Measurements from ENCODE around the gene KNSTRN. TPM values are rescaled to one million over a fixed set of nuclear protein-coding genes. Genes with fewer than 3 reads are reported as not detected.

Gene KNSTRN
- total and polyA plus RNA-seq, 2 donors (not counting 3 experiments of a cell fraction or from before 2014, with no cell fraction given) = 24.4 to 61.4 TPM

DNA sequence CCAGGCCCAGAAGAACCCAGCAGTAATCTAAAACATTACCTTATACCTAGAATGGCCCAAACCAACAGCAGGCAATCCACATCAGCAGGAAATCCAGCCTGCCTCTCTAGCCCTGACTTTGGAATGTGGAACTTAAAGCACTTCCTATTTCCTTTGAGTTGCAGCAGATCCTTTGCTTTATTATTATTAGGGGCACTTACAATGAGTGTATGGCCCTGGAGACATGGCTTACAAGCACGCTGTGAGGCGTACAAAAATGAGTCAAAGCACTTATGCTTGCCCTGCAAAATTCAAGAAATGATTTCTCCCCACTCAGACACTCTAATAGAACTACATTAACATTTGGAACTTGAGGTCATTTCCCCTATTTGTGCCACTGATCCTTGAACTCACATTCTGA, 9.5 kb upstream of the KNSTRN start:
- CTCF ChIA-PET = interaction anchor here (1.0 to 9.4 kb wide), 5 partner anchors 25 to 51 kb away, joined by 3 to 60 read pairs (median 6); no protein-coding TSS in a partner anchor
- Histone ChIP-seq H3K9me1 (replicated peaks; ENCODE audit: control insufficient read depth, extremely low read depth, insufficient read depth, low read length) (no peaks in the 10 kb centered on the region), H3K79me2 (ENCODE audit: control insufficient read depth, insufficient read depth, low read length) (no peaks in the 10 kb centered on the region), H3K27ac (ENCODE audit: insufficient read depth, low read depth, low read length) (no peak overlapping the region), H2AFZ (ENCODE audit: low read depth, low read length) (peak overlapping the region; percentile 41), H4K20me1 (replicated peaks; ENCODE audit: control insufficient read depth, extremely low read depth, insufficient read depth, low read length) (no peaks in the 10 kb centered on the region), H3K36me3 (ENCODE audit: control insufficient read depth in 2 of 2, extremely low read depth in 1 of 2, insufficient read depth in 2 of 2, low read length in 2 of 2) (no peaks in the 10 kb centered on the region), H3K4me3 (replicated peaks in 1 of 3; ENCODE audit: insufficient read depth in 1 of 3, low read depth in 1 of 3, low read length in 3 of 3) (no peak overlapping the region), H3K27me3 (ENCODE audit: control insufficient read depth in 2 of 2, insufficient read depth in 2 of 2, low read length in 2 of 2) (no peaks in the 10 kb centered on the region), H3K4me2 (ENCODE audit: insufficient read depth, low read length) (no peak overlapping the region), H3K4me1 (ENCODE audit: control insufficient read depth, extremely low read depth, insufficient read depth, low read length) (peaks cover 12% of the 10 kb centered on the region), H3K9ac (replicated peaks; ENCODE audit: extremely low read depth, insufficient read depth, low read length) (no peak overlapping the region), H3K9me3 (replicated peaks; ENCODE audit: control insufficient read depth, insufficient read depth, low read length) (no peaks in the 10 kb centered on the region)
- peak; percentile 92 for FAIRE-seq
- dilution Hi-C loops (cut with MboI; ENCODE audit: extremely low pct_ligation_motif_present, low sequenced_read_pairs) (no loop called here), intact Hi-C loops (cut with micrococcal nuclease) (no loop called here)
- peak; percentile 58 for DNase-seq (ENCODE audit: low read depth, low spot score)
- BruUV-seq (replicated peaks) = no TSS peak
- TF ChIP-seq JUN (IDR thresholded peaks at IDR 0.05; ENCODE audit: borderline replicate concordance, insufficient read depth, insufficient read length, low read depth) (peak; percentile 28), POLR2AphosphoS5 (IDR thresholded peaks at IDR 0.05; ENCODE audit: insufficient read depth, low read depth, low read length) (peak; percentile 14), GATA2 (IDR thresholded peaks at IDR 0.05; ENCODE audit: insufficient read depth, insufficient read length, low read depth, low read length) (no peak)
- TF ChIP-seq, protein P1, sequence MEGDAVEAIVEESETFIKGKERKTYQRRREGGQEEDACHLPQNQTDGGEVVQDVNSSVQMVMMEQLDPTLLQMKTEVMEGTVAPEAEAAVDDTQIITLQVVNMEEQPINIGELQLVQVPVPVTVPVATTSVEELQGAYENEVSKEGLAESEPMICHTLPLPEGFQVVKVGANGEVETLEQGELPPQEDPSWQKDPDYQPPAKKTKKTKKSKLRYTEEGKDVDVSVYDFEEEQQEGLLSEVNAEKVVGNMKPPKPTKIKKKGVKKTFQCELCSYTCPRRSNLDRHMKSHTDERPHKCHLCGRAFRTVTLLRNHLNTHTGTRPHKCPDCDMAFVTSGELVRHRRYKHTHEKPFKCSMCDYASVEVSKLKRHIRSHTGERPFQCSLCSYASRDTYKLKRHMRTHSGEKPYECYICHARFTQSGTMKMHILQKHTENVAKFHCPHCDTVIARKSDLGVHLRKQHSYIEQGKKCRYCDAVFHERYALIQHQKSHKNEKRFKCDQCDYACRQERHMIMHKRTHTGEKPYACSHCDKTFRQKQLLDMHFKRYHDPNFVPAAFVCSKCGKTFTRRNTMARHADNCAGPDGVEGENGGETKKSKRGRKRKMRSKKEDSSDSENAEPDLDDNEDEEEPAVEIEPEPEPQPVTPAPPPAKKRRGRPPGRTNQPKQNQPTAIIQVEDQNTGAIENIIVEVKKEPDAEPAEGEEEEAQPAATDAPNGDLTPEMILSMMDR (IDR thresholded peaks at IDR 0.05; ENCODE audit: extremely low read depth in 1 of 2, insufficient read depth in 1 of 2, low read depth in 1 of 2, low read length in 2 of 2) = no peak
- TF ChIP-seq, protein P2, sequence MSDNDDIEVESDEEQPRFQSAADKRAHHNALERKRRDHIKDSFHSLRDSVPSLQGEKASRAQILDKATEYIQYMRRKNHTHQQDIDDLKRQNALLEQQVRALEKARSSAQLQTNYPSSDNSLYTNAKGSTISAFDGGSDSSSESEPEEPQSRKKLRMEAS (IDR thresholded peaks at IDR 0.05; ENCODE audit: insufficient read depth, insufficient read length) = no peak
- POLR2A ChIA-PET = no interaction called here

DNA sequence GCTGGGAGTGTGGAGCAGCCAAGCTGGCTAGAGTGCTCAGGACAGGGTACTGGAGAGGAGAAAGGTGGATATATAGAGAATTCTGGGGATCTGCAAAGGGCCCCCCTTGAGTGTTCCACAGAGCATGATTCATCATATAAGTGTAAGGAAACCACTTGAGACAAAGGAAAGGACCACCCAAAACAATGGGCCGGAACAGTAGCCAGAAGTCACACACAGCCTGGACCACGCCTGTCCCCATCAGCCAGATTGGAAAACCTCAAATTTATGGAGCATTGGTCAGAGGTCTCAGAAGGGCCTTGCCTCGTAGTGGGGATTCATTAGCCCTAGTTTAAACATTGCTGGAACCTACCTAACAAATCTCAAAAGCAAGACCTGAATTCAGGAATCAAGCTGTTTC, 4.9 kb upstream of the KNSTRN start:
- Histone ChIP-seq H3K27ac (ENCODE audit: insufficient read depth, low read depth, low read length) (no peak overlapping the region), H3K4me3 (replicated peaks in 1 of 3; ENCODE audit: insufficient read depth in 1 of 3, low read depth in 1 of 3, low read length in 3 of 3) (no peak overlapping the region), H3K4me1 (ENCODE audit: control insufficient read depth, extremely low read depth, insufficient read depth, low read length) (peaks cover 13% of the 10 kb centered on the region), H3K9me1 (replicated peaks; ENCODE audit: control insufficient read depth, extremely low read depth, insufficient read depth, low read length) (no peaks in the 10 kb centered on the region), H3K79me2 (ENCODE audit: control insufficient read depth, insufficient read depth, low read length) (no peaks in the 10 kb centered on the region), H3K9me3 (replicated peaks; ENCODE audit: control insufficient read depth, insufficient read depth, low read length) (no peaks in the 10 kb centered on the region), H3K4me2 (ENCODE audit: insufficient read depth, low read length) (no peak overlapping the region), H2AFZ (ENCODE audit: low read depth, low read length) (no peak overlapping the region), H4K20me1 (replicated peaks; ENCODE audit: control insufficient read depth, extremely low read depth, insufficient read depth, low read length) (no peaks in the 10 kb centered on the region), H3K9ac (replicated peaks; ENCODE audit: extremely low read depth, insufficient read depth, low read length) (no peak overlapping the region), H3K27me3 (ENCODE audit: control insufficient read depth in 2 of 2, insufficient read depth in 2 of 2, low read length in 2 of 2) (no peaks in the 10 kb centered on the region), H3K36me3 (ENCODE audit: control insufficient read depth in 2 of 2, extremely low read depth in 1 of 2, insufficient read depth in 2 of 2, low read length in 2 of 2) (no peaks in the 10 kb centered on the region)
- BruUV-seq (replicated peaks) = no TSS peak
- dilution Hi-C loops (cut with MboI; ENCODE audit: extremely low pct_ligation_motif_present, low sequenced_read_pairs) (no loop called here), intact Hi-C loops (cut with micrococcal nuclease) (no loop called here)
- TF ChIP-seq POLR2AphosphoS5 (IDR thresholded peaks at IDR 0.05; ENCODE audit: insufficient read depth, low read depth, low read length) (no peak), MYC (IDR thresholded peaks at IDR 0.05; ENCODE audit: low read depth, low read length) (no peak), EZH2 (IDR thresholded peaks at IDR 0.05; ENCODE audit: borderline replicate concordance, low read depth, low read length, severe bottlenecking) (no peak), JUN (IDR thresholded peaks at IDR 0.05; ENCODE audit: borderline replicate concordance, insufficient read depth, insufficient read length, low read depth) (no peak), GATA2 (IDR thresholded peaks at IDR 0.05; ENCODE audit: insufficient read depth, insufficient read length, low read depth, low read length) (no peak), POLR2A (IDR thresholded peaks at IDR 0.05; ENCODE audit: low read depth, low read length) (no peak), FOS (IDR thresholded peaks at IDR 0.05; ENCODE audit: borderline replicate concordance, insufficient read depth, low read length) (no peak)
- TF ChIP-seq, protein P1 (IDR thresholded peaks at IDR 0.05; ENCODE audit: extremely low read depth in 1 of 2, insufficient read depth in 1 of 2, low read depth in 1 of 2, low read length in 2 of 2) = no peak
- TF ChIP-seq, protein P2 (IDR thresholded peaks at IDR 0.05; ENCODE audit: insufficient read depth, insufficient read length) = no peak
- ChIA-PET CTCF (no interaction called here), POLR2A (no interaction called here)
- DNase-seq (ENCODE audit: low read depth, low spot score) = no peak
- no peak for FAIRE-seq
